Kidney glomerular epithelial cell (primary cell): ENCODE results near the gene ZC3H12C.

ENCODE experiments used
- DNase-seq: peaks from one replicate; lab custom pipeline; 2025; lab: John Stamatoyannopoulos, UW

ZC3H12C gene

DNA sequence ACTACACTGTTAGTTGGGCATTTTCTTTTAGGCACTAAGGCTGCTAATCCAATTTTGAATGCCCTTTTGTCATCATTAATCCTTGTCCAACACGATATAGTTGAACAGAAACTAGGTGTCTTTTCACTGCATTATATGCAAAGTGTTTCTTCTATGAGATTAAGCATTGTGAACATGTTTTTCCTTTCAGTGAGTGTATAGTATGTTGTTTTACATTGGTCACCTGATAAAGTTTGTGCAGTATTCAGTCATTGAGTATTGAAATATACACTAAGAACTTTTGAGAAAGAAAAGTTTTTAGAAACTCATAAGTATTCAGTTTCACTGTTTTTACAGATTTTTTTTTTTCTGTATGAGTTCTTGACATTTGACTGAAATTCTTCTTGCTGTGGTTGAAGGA is 59.0 kb downstream of the ZC3H12C start:
- DNase-seq: no peak

DNA sequence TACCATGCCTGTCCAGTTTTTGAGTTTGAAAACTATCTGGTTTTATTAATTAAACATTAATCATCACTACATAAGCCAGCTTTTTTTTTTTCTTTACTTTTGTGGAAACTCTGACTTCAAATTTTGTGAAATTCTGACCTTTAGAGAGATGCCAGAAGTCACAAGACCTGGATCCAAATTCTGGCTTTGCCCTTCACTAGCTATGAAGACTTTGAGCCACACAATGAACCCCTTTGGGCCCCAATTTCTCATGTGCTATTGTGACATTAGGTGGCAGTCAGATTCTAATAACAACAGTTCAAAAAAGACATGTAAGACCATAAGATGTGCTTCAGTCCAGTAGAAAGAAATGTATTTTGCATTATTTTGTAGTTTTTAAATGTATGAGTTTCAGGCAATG is 60.3 kb downstream of the ZC3H12C start:
- no peak for DNase-seq

DNA sequence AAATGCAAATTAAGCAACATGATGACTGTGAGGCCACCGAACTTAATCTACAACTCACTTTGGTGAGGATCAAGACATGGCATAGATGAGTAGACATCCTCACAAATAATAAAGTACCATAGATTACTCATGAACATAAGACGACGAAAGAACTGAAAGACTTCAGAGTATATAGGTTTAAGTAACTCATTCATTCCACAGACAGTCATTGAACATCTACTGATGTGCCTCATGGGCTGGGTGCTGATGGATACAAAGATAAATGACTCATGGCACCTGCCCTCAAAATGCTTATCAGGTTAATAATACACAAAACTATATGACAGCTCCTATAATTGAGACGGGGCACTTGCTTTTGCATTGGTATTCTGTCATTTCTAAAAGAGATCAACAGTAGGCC is 63.3 kb downstream of the ZC3H12C start:
- DNase-seq: no peak

- DNase-seq: no peak
Measured at GRCh38 chr11:110158317-110159200, 65.4 kb downstream of the ZC3H12C start.

GRCh38 chr11:110159476-110159875 is 66.3 kb downstream of the ZC3H12C start:
- no peak for DNase-seq

GRCh38 chr11:110160016-110160415 is 66.8 kb downstream of the ZC3H12C start:
- no peak for DNase-seq

- no peak for DNase-seq
Measured at GRCh38 chr11:110160437-110160836, 67.2 kb downstream of the ZC3H12C start.

GRCh38 chr11:110161061-110161460 is 67.9 kb downstream of the ZC3H12C start:
- no peak for DNase-seq

GRCh38 chr11:110162216-110162615 is 69.0 kb downstream of the ZC3H12C start:
- DNase-seq: no peak

GRCh38 chr11:110165039-110165925 is 72.1 kb downstream of the ZC3H12C start:
- no peak for DNase-seq

DNA sequence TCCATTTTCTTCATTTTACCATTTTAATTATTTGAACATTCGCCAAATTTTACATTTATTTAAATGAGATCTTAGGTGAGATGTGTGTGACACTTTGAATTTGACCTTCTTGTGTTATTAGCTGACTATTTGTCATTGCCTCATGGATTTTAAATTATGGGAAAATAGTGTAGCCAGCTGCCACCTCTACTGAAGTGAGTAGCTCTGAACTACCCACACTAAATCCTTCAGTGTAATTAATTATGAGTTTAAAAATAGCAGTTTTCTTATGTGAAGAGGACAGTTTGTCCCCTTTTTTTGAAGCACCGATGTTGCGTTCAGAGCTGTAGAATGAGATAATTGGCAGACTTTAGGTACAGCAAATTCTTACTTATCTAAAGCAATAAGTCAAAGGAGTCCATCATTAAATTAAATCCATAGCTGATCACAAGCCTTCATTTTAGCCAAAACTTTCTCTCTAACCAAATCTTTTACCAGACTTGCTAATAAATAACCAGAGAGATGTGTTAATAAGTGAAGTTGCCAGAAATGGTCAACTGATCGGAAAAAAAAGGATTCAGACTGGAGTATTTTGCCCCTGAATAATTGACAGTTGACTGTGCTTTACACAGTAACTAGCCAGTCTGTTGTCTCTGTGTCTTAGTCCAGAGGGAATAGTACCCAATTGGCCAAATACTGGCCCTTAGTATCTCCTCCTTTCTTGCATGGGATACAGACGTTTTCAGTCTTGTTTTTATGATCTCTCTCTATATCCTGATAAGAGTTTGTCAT is 75.0 kb downstream of the ZC3H12C start:
- DNase-seq: no peak

- DNase-seq: no peak
Measured at GRCh38 chr11:110169738-110170137, 76.5 kb downstream of the ZC3H12C start.

GRCh38 chr11:110172468-110173065 is 79.4 kb downstream of the ZC3H12C start:
- no peak for DNase-seq

- peak; percentile 44 for DNase-seq
Measured at GRCh38 chr11:110173811-110174644, 80.8 kb downstream of the ZC3H12C start.

GRCh38 chr11:110174645-110175310 is 81.6 kb downstream of the ZC3H12C start:
- DNase-seq: peak; percentile 31

GRCh38 chr11:110176366-110177085 is 83.3 kb downstream of the ZC3H12C start:
- DNase-seq: no peak

DNA sequence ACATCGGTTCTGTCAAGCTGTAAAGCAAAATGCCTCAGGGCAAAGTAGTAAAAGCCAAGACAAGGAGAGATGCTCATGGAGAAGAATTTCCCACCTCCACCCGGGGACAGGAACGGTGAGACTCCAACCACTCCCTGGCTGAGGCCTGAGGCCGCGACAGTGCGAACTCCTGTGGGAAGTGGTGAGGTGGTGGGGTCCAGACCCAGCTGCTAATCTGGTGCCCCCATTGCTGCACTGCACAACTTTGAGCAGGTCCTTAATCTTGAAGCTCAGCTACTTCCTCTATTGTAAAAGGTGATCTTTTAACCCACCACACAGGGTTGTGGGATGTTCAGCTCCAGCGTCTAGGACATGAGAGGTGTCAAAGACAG is 83.9 kb downstream of the ZC3H12C start:
- DNase-seq: no peak

- DNase-seq: no peak
Measured at GRCh38 chr11:110179064-110179463, 85.9 kb downstream of the ZC3H12C start.

- no peak for DNase-seq
Measured at GRCh38 chr11:110182886-110183285, 89.7 kb downstream of the ZC3H12C start.

DNA sequence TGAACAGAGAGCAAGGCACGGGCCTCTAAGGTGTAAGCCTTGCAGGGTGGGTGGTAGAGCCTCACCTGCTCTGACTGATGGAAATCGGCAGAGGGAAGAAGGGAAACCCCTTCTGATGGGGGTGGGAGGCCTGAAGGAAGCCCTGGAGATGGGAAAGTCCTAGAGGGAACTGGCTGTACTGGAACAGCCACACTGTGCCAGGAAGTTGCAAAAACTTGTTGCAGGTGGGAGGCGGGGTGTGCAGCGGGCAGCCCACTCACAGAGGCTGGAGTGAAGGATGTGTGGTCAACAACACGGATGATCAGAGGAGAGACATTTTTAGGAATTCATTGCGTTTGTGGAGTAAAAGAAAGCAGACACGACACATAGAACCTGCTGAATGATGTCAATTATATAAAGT is 91.3 kb downstream of the ZC3H12C start:
- no peak for DNase-seq
